T-helper 1 cell treated with Interleukin-12 subunit alpha and Interleukin-12 subunit beta and Interleukin-4 antibody, amounts not matched to agents 30 μg/mL and 1 μg/mL, for 36 hours (primary cell): ENCODE measurements around the gene DIP2C.
"Not testable (repeated sequence)": the region's sequence is repeated elsewhere in the genome, so short reads cannot be mapped to it uniquely, and the experiment has no call there.

Source experiments
- H3K27ac Mint-ChIP-seq: one replicate; pipeline ENCODE4 v1.8.0; 2021; ENCODE audit warnings: mild to moderate bottlenecking, mixed read lengths
- H3K27me3 Mint-ChIP-seq: one replicate; pipeline ENCODE4 v1.8.0; 2021; ENCODE audit warnings: low read depth, mixed read lengths
- H3K36me3 Mint-ChIP-seq: one replicate; pipeline ENCODE4 v1.8.0; 2021; ENCODE audit warnings: low read depth, mixed read lengths
- H3K4me1 Mint-ChIP-seq: one replicate; pipeline ENCODE4 v1.8.0; 2021; ENCODE audit warnings: low read depth, mixed read lengths
- H3K4me3 Mint-ChIP-seq: one replicate; pipeline ENCODE4 v1.8.0; 2021; ENCODE audit warnings: mild to moderate bottlenecking, moderate library complexity, mixed read lengths
- H3K9me3 Mint-ChIP-seq: one replicate; pipeline ENCODE4 v1.8.0; 2021; ENCODE audit warnings: mixed read lengths

DIP2C gene

DNA sequence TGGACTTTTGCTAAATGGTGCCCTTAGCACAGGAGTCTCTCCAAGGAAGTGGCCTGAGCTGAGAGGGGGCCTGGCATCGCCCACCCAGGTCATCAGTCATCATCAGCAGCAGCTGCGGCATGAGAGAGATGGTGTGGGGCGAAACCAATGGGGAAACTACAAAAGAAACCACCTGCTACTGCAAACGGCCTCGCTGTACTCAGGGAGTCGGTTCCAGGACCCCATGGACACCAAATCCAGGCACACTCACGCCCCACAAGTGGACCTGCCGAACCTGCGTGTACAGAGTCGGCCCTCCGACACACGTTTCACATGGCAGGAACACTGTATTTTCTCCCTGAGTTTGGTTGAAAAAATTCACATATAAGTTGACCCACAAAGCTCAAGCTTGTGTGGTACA is 37.8 kb downstream of the DIP2C start:
- Mint-ChIP-seq H3K27ac (no peak overlapping the region), H3K9me3 (no peaks in the 10 kb centered on the region), H3K4me1 (no peaks in the 10 kb centered on the region), H3K27me3 (no peaks in the 10 kb centered on the region), H3K36me3 (no peaks in the 10 kb centered on the region), H3K4me3 (no peak overlapping the region)

- no peaks in the 10 kb centered on the region for H3K36me3 Mint-ChIP-seq
- no peaks in the 10 kb centered on the region for H3K9me3 Mint-ChIP-seq
- no peaks in the 10 kb centered on the region for H3K4me1 Mint-ChIP-seq
- H3K27me3 Mint-ChIP-seq, result no peaks in the 10 kb centered on the region
- H3K27ac Mint-ChIP-seq, result no peak overlapping the region
- H3K4me3 Mint-ChIP-seq, result no peak overlapping the region
These were observed 38.4 kb downstream of the DIP2C start for GRCh38 chr10:650886-651615.

GRCh38 chr10:650441-650851 is 39.0 kb downstream of the DIP2C start:
- H3K36me3 Mint-ChIP-seq, result no peaks in the 10 kb centered on the region
- H3K4me3 Mint-ChIP-seq, result no peak overlapping the region
- no peaks in the 10 kb centered on the region for H3K4me1 Mint-ChIP-seq
- H3K9me3 Mint-ChIP-seq, result no peaks in the 10 kb centered on the region
- H3K27ac Mint-ChIP-seq, result no peak overlapping the region
- H3K27me3 Mint-ChIP-seq, result no peaks in the 10 kb centered on the region

- Mint-ChIP-seq H3K4me3 (no peak overlapping the region), H3K27me3 (no peaks in the 10 kb centered on the region), H3K27ac (no peak overlapping the region), H3K4me1 (no peaks in the 10 kb centered on the region), H3K36me3 (no peaks in the 10 kb centered on the region), H3K9me3 (no peaks in the 10 kb centered on the region)
These were observed 39.5 kb downstream of the DIP2C start for GRCh38 chr10:649798-650440.

DNA sequence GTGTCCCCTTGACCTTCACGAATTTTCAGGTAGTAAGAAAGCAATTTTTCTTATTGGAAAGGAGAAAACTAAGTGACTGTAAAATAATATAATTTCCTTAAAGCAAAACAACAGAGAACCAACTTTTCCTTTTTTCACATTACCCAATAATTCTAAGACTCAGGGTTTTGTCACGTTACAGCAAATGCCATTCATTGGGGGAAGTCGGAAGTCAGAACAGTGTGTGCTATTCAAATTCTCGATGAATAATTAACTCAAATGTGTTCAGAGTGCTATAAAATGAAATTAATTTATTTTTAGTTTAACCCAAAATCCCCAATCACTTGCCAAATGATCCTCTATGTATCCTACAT is 40.0 kb downstream of the DIP2C start:
- Mint-ChIP-seq H3K36me3 (no peaks in the 10 kb centered on the region), H3K4me3 (no peak overlapping the region), H3K4me1 (no peaks in the 10 kb centered on the region)

DNA sequence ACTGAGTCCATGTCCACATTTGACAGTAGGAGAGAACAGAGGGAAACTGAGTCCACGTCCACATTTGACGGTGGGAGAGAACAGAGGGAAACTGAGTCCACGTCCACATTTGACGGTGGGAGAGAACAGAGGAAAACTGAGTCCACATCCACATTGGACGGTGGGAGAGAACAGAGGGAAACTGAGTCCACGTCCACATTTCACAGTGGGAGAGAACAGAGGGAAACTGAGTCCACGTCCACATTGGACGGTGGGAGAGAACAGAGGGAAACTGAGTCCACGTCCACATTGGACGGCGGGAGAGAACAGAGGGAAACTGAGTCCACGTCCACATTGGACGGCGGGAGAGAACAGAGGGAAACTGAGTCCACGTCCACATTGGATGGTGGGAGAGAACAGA is 42.4 kb downstream of the DIP2C start:
- not testable (repeated sequence) for H3K4me3 Mint-ChIP-seq, H3K36me3 Mint-ChIP-seq, H3K27ac Mint-ChIP-seq, H3K4me1 Mint-ChIP-seq, H3K9me3 Mint-ChIP-seq, H3K27me3 Mint-ChIP-seq

More for the DNA sequence above, 40.0 kb downstream of the DIP2C start:
- H3K9me3 Mint-ChIP-seq, result no peaks in the 10 kb centered on the region
- H3K27me3 Mint-ChIP-seq, result no peaks in the 10 kb centered on the region
- H3K27ac Mint-ChIP-seq, result no peak overlapping the region

GRCh38 chr10:646118-646524 is 43.3 kb downstream of the DIP2C start:
- H3K9me3 Mint-ChIP-seq, result no peaks in the 10 kb centered on the region
- H3K36me3 Mint-ChIP-seq, result no peaks in the 10 kb centered on the region
- H3K4me1 Mint-ChIP-seq, result no peaks in the 10 kb centered on the region
- H3K4me3 Mint-ChIP-seq, result no peak overlapping the region
- no peak overlapping the region for H3K27ac Mint-ChIP-seq
- H3K27me3 Mint-ChIP-seq, result no peaks in the 10 kb centered on the region

DNA sequence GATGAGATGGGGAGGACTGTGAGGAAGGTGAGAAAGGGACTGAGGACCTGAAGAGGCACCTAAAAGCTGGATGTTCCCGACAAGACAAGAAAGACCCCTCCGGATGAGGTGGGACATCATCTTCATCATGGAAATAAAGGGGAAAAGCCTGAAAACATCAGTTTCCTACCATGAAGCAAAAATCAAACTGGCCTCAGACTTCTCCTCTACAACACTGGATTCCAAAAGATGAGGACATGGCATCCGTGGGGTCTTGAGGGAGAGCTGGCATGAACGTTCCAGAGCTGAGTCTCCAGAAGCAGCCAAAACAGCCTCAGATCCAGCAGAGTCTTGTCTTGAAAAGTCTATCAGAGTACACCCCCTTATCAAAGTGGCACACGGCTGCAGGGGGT is 44.5 kb downstream of the DIP2C start:
- no peak overlapping the region for H3K4me3 Mint-ChIP-seq
- H3K27me3 Mint-ChIP-seq, result no peaks in the 10 kb centered on the region
- H3K4me1 Mint-ChIP-seq, result no peaks in the 10 kb centered on the region
- H3K9me3 Mint-ChIP-seq, result no peaks in the 10 kb centered on the region
- no peaks in the 10 kb centered on the region for H3K36me3 Mint-ChIP-seq
- no peak overlapping the region for H3K27ac Mint-ChIP-seq

GRCh38 chr10:644076-644942 is 45.2 kb downstream of the DIP2C start:
- Mint-ChIP-seq H3K27ac (no peak overlapping the region), H3K27me3 (no peaks in the 10 kb centered on the region), H3K4me1 (no peaks in the 10 kb centered on the region), H3K9me3 (no peaks in the 10 kb centered on the region), H3K4me3 (no peak overlapping the region), H3K36me3 (no peaks in the 10 kb centered on the region)

- no peaks in the 10 kb centered on the region for H3K9me3 Mint-ChIP-seq
- H3K4me1 Mint-ChIP-seq, result no peaks in the 10 kb centered on the region
- no peak overlapping the region for H3K27ac Mint-ChIP-seq
- no peaks in the 10 kb centered on the region for H3K36me3 Mint-ChIP-seq
- H3K27me3 Mint-ChIP-seq, result peaks cover 6% of the 10 kb centered on the region
- H3K4me3 Mint-ChIP-seq, result no peak overlapping the region
These were observed 47.1 kb downstream of the DIP2C start for GRCh38 chr10:642186-642890.

- Mint-ChIP-seq H3K4me1 (no peaks in the 10 kb centered on the region), H3K27ac (no peak overlapping the region), H3K36me3 (no peaks in the 10 kb centered on the region), H3K4me3 (no peak overlapping the region), H3K27me3 (peaks cover 13% of the 10 kb centered on the region), H3K9me3 (no peaks in the 10 kb centered on the region)
These were observed 48.1 kb downstream of the DIP2C start for GRCh38 chr10:641149-642010.

- H3K4me1 Mint-ChIP-seq, result no peaks in the 10 kb centered on the region
- peaks cover 15% of the 10 kb centered on the region for H3K27me3 Mint-ChIP-seq
- H3K36me3 Mint-ChIP-seq, result no peaks in the 10 kb centered on the region
- H3K27ac Mint-ChIP-seq, result no peak overlapping the region
- H3K4me3 Mint-ChIP-seq, result no peak overlapping the region
- no peaks in the 10 kb centered on the region for H3K9me3 Mint-ChIP-seq
These were observed 48.8 kb downstream of the DIP2C start for GRCh38 chr10:640673-641045.

GRCh38 chr10:639751-640672 is 49.5 kb downstream of the DIP2C start:
- Mint-ChIP-seq H3K27me3 (peaks cover 15% of the 10 kb centered on the region), H3K27ac (no peak overlapping the region), H3K9me3 (no peaks in the 10 kb centered on the region), H3K4me1 (no peaks in the 10 kb centered on the region), H3K4me3 (no peak overlapping the region), H3K36me3 (no peaks in the 10 kb centered on the region)
